ENCODE data around the gene WDR6.
A peak's percentile ranks its signal among the peaks of the same experiment; 100 is the strongest.

WDR6 gene

GRCh38 chr3:49021213-49021812, 14.1 kb downstream of the WDR6 start:
- peak; percentile 98 for DNase-seq (ENCODE audit: low read depth)
- TF ChIP-seq CTCF (IDR thresholded peaks at IDR 0.05; ENCODE audit: insufficient read depth, low read depth, low read length, missing control alignments) = no peak
- H3K4me3 ChIP-seq (ENCODE audit: low read length) = peak overlapping the region; percentile 85

GRCh38 chr3:49021813-49022687, 14.9 kb downstream of the WDR6 start, which contains the start of gene NDUFAF3:
Gene NDUFAF3 (plus strand): TSS chr3:49022121. CDS start chr3:49022145, 24 bp downstream.
- TF ChIP-seq CTCF (IDR thresholded peaks at IDR 0.05; ENCODE audit: insufficient read depth, low read depth, low read length, missing control alignments) = peak; percentile 72
- peak; percentile 96 for DNase-seq (ENCODE audit: low read depth)
- H3K4me3 ChIP-seq (ENCODE audit: low read length) = peak within 1 kb of the TSS; percentile 85

DNA sequence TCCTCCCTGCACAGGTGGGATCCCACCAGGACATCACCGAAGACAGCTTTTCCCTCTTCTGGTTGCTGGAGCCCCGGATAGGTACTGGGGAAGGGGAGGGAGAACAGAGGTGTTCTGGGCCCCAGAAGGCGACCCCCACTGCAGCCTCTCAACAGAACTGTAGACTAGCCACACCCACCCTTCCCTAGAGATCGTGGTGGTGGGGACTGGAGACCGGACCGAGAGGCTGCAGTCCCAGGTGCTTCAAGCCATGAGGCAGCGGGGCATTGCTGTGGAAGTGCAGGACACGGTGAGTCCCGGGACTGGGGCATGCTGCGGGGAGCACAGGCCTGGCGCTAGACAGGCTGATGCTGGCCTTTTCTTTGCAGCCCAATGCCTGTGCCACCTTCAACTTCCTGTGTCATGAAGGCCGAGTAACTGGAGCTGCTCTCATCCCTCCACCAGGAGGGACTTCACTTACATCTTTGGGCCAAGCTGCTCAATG, 15.5 kb downstream of the WDR6 start:
- TF ChIP-seq CTCF (IDR thresholded peaks at IDR 0.05; ENCODE audit: insufficient read depth, low read depth, low read length, missing control alignments) = no peak
- H3K4me3 ChIP-seq (ENCODE audit: low read length) = peak overlapping the region; percentile 85
- no peak for DNase-seq (ENCODE audit: low read depth)

- no peak overlapping the region for H3K4me3 ChIP-seq (ENCODE audit: low read length)
- DNase-seq (ENCODE audit: low read depth) = no peak
- no peak for TF ChIP-seq CTCF (IDR thresholded peaks at IDR 0.05; ENCODE audit: insufficient read depth, low read depth, low read length, missing control alignments)
These were observed 16.6 kb downstream of the WDR6 start for GRCh38 chr3:49023775-49024174.

DNA sequence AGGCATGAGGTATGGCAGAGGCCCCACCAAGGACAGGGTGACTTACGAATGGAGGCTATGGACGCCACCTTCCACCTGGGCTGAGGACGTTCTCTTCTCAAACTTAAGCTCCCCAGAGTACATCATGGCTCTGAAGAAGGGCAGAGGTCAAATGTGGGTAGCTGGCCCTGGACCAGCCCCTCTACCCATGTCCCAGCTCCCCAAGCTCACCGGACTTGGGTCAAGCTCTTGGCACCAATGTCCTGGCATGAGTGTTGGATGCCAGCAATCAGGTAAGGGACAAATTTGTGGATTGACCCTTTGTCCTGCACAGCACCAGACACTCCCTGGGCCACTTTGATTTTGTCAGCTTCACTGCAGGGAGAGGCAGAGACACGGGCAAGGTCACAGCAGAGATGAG, 17.3 kb downstream of the WDR6 start:
- no peak for DNase-seq (ENCODE audit: low read depth)
- H3K4me3 ChIP-seq (ENCODE audit: low read length) = no peak overlapping the region
- TF ChIP-seq CTCF (IDR thresholded peaks at IDR 0.05; ENCODE audit: insufficient read depth, low read depth, low read length, missing control alignments) = no peak

DNA sequence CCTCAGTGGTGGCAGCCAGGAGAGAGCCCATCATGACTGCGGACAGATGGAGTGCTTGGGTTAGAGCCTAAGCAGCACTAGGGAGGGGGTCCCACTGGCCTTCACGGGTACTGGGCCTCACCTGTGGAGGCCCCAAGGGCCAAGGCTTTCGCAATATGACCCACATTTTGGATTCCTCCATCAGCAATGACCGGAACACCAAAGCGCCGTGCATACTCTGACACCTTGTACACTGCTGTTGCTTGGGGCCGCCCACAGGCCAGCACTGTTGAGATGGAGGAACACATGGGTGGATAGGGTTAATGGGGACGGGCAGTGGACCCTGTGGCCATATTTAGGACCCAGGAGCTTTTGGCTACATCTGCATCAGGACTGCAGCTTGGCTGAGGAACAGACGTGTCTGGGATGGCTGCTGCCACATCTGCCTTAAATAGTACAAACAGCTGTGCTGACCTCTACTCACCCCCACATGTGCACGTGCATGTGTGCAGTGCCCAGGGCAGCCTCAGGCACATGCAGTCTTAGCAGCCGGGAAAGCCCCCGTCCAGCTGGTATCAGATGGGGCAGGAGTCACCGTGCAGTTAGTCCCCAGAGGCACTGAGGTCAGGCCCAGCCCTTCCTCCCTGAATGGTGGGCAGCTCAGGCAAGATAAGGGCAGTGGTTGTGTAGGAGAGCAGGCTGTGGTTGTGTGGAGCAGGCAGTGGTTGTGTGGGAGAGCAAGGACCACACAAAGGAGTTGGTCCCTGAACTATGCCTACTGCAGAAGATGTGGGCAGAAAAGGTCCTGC, 18.0 kb downstream of the WDR6 start:
- H3K4me3 ChIP-seq (ENCODE audit: low read length) = no peak overlapping the region
- no peak for TF ChIP-seq CTCF (IDR thresholded peaks at IDR 0.05; ENCODE audit: insufficient read depth, low read depth, low read length, missing control alignments)
- no peak for DNase-seq (ENCODE audit: low read depth)

Data from epithelial cell of esophagus (primary cell).